Ovary (tissue), 3 donors: ENCODE measurements around the gene MLF2.

Experiments
- CTCF ChIP-seq, 3 donors: fragments of 450-650 bp in 2 of 3; fragments of 200-600 bp in 1 of 3; IDR thresholded peaks; one replicate each; pipeline versions ENCODE4 v1.5.1 to v1.8.0; 2016 to 2022; ENCODE audit warnings: antibody characterized with exemption in 3 of 3, mild to moderate bottlenecking in 1 of 3
- EP300 ChIP-seq: sonication (generic); formaldehyde crosslinking; IDR thresholded peaks from one replicate; pipeline ENCODE4 v1.6.1; 2017; ENCODE audit warnings: antibody characterized with exemption
- POLR2A ChIP-seq: fragments of 450-650 bp; IDR thresholded peaks from one replicate; pipeline ENCODE4 v1.6.1; 2017; ENCODE audit warnings: antibody characterized with exemption, mild to moderate bottlenecking, moderate library complexity
- donor health status: DM: no; HTN: no; CAD: no.

DNA sequence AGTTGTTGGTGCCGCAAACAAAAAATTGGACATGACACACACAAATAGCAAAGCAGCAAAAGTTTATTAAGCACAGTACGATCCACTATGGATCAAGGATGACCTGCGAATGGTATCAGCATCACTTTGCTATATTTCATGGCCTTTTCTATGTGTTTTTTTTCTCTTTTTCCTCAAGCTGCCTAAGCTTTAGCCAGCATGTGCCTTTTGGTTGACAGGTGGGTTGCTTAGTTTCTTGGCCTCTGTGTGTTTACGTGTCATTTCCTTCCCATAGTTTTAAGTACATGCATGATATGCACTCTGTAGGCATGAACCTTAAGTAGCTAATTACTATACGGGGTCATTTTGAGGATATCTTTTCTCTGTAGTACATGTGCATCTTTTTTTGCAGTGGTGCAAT lies 46.2 kb upstream of the MLF2 start:
- TF ChIP-seq CTCF (IDR thresholded peaks at IDR 0.05) (no peak), POLR2A (no peak), EP300 (no peak)
